HEK293T (cell line): Measurements from ENCODE around the gene LMO2.
"Not testable (repeated sequence)": the region's sequence is repeated elsewhere in the genome, so short reads cannot be mapped to it uniquely, and the experiment has no call there.

Experiments used
- CTCF ChIA-PET: fragments of 350-600 bp; formaldehyde crosslinking; extraction: SDS; loops from one replicate; lab custom pipeline; 2021; ENCODE audit warnings: antibody characterized with exemption, inconsistent platforms; lab: Yijun Ruan, JAX
- POLR2A ChIA-PET: fragments of 350-600 bp; formaldehyde crosslinking; extraction: SDS; loops from one replicate; lab custom pipeline; 2020; ENCODE audit warnings: antibody characterized with exemption, inconsistent platforms; lab: Yijun Ruan, JAX
- DNase-seq: peaks from one replicate; pipeline ENCODE4 v3.0.0; 2012; ENCODE audit warnings: mixed read lengths; ENCODE audit errors: extremely low spot score
- ARNT ChIP-seq: fragments of 450-650 bp; IDR thresholded peaks from 2 replicates; pipeline ENCODE4 v1.6.1; 2017; ENCODE audit warnings: mild to moderate bottlenecking
- BHLHE40 ChIP-seq: fragments of 450-650 bp; IDR thresholded peaks from 2 replicates; pipeline ENCODE4 v1.6.1; 2016; ENCODE audit warnings: mild to moderate bottlenecking, moderate library complexity, borderline replicate concordance
- CTBP1 ChIP-seq: fragments of 450-650 bp; IDR thresholded peaks from 2 replicates; pipeline ENCODE4 v1.6.1; 2016; ENCODE audit warnings: borderline replicate concordance
- ELF4 ChIP-seq: fragments of 450-650 bp; IDR thresholded peaks from 2 replicates; pipeline ENCODE4 v1.6.1; 2017; ENCODE audit warnings: antibody characterized with exemption
- FOXA1 ChIP-seq: fragments of 450-650 bp; IDR thresholded peaks from 2 replicates; pipeline ENCODE4 v1.6.1; 2016; ENCODE audit warnings: mild to moderate bottlenecking
- FOXK2 ChIP-seq: fragments of 450-650 bp; IDR thresholded peaks from 2 replicates; pipeline ENCODE4 v1.6.1; 2016; ENCODE audit warnings: mild to moderate bottlenecking
- FOXM1 ChIP-seq: fragments of 450-650 bp; IDR thresholded peaks from 2 replicates; pipeline ENCODE4 v1.6.1; 2017; ENCODE audit warnings: mild to moderate bottlenecking, borderline replicate concordance
- HDGF ChIP-seq: fragments of 450-650 bp; IDR thresholded peaks from 2 replicates; pipeline ENCODE4 v1.6.1; 2017; ENCODE audit warnings: antibody characterized with exemption, borderline replicate concordance
- L3MBTL2 ChIP-seq: fragments of 450-650 bp; conservative IDR thresholded peaks from 2 replicates; pipeline ENCODE4 v1.6.1; 2016; ENCODE audit warnings: mild to moderate bottlenecking
- LEF1 ChIP-seq: fragments of 450-650 bp; IDR thresholded peaks from 2 replicates; pipeline ENCODE4 v1.6.1; 2017; ENCODE audit warnings: mild to moderate bottlenecking, borderline replicate concordance
- NFRKB ChIP-seq: fragments of 450-650 bp; IDR thresholded peaks from 2 replicates; pipeline ENCODE4 v1.6.1; 2016; ENCODE audit warnings: mild to moderate bottlenecking, moderate library complexity
- PKNOX1 ChIP-seq: fragments of 450-650 bp; IDR thresholded peaks from 2 replicates; pipeline ENCODE4 v1.6.1; 2016
- SP1 ChIP-seq: fragments of 450-650 bp; IDR thresholded peaks from 2 replicates; pipeline ENCODE4 v1.6.1; 2017
- SUZ12 ChIP-seq: fragments of 450-650 bp; IDR thresholded peaks from 2 replicates; pipeline ENCODE4 v1.6.1; 2016; ENCODE audit warnings: mild to moderate bottlenecking
- TARDBP ChIP-seq: fragments of 450-650 bp; IDR thresholded peaks from 2 replicates; pipeline ENCODE4 v1.6.1; 2016
- ZNF384 ChIP-seq: fragments of 450-650 bp; IDR thresholded peaks from 2 replicates; pipeline ENCODE4 v1.6.1; 2016

The LMO2 gene

DNA sequence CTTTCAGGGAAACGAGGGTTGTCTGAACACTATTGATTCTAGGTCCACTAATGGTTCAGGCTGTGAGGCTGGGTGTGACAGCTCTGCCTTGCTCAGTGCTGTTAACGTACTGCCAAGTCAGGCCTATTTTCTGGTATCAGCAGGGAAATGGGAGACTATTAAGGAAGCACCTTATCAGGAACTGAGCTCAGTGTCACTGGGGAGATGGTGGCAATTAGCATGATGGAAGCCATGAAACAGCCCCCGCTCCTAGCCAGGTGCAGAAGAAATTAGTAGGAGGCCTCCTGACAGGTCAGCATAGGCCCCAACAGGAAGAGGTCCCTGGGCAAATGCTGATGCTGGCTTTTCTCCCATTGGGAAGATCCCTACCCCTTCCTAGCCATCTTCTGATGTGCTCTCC is 42.6 kb upstream of the LMO2 start:
- POLR2A ChIA-PET = no interaction called here

GRCh38 chr11:33933602-33934001 is 41.7 kb upstream of the LMO2 start:
- ChIA-PET POLR2A (no interaction called here), CTCF (interaction anchor here (1.0 kb wide), 1 partner anchor 53 kb away, joined by 3 read pairs; no protein-coding TSS in a partner anchor)
- no peak for TF ChIP-seq FOXM1
- no peak for TF ChIP-seq ARNT
- no peak for TF ChIP-seq LEF1
- no peak for TF ChIP-seq FOXK2
- no peak for TF ChIP-seq BHLHE40
- TF ChIP-seq PKNOX1 = no peak
- no peak for DNase-seq

More for the DNA sequence above, 42.6 kb upstream of the LMO2 start:
- TF ChIP-seq ELF4 (no peak), ARNT (no peak), FOXM1 (no peak), CTBP1 (no peak), TARDBP (no peak), NFRKB (no peak), L3MBTL2 (no peak), SP1 (no peak), FOXA1 (no peak), PKNOX1 (no peak), LEF1 (no peak), SUZ12 (no peak), HDGF (no peak), ZNF384 (no peak), FOXK2 (no peak)
- no peak for DNase-seq
- CTCF ChIA-PET = no interaction called here

DNA sequence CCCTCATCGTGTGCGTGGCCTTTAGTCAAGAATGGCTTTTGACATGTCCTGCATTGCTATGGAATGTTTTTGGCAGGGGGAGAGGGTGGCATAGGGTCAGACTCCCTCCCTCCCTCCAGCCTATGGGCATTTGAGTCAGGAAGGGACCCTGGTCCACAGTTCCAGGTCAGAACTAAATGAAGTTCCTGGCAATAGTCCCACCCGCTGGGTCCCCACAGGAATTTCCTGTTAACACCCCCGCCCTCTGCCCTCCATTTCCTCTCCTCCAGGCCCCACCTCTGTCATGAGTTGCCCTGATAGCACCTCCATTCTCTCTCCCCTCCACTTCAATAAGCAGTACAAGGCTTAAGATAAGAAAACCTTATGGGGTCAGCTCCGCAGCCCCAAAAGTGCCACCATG is 40.8 kb upstream of the LMO2 start:
- ChIA-PET POLR2A (no interaction called here), CTCF (no interaction called here)
- no peak for DNase-seq
- TF ChIP-seq ELF4 (no peak), CTBP1 (no peak), FOXK2 (no peak), FOXM1 (no peak), SUZ12 (no peak), ARNT (no peak), NFRKB (no peak), FOXA1 (no peak), ZNF384 (no peak), PKNOX1 (no peak)

DNA sequence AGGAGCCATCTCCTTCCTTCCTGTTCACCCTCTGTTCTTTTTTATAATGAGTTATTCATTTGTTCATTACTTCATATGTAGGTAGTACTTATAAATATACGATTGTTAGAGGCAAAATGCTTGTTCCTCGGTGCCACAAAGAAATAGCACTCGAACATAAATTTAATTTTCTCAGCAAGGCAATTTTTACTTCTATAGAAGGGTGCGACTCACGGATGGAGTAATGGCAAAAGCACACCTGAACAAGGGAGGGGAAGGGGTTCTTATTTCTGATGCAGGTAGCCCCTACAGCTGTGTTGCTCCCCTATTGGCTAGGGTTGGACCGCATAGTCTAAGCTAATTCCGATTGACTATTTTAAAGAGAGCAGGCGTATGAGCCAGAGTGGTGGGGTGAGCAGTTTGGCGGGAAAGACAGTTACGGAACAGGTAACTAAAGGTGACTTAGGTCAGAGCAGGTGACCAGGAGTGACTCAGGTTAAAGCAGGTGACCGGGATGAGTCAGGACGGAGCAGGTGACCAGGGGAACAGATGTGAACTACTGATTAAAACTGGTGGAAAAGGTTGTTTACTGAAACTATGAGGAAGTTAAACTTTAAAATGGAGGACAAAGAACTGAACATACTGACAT is 40.0 kb upstream of the LMO2 start:
- CTCF ChIA-PET, POLR2A ChIA-PET, DNase-seq: not testable (repeated sequence)

DNA sequence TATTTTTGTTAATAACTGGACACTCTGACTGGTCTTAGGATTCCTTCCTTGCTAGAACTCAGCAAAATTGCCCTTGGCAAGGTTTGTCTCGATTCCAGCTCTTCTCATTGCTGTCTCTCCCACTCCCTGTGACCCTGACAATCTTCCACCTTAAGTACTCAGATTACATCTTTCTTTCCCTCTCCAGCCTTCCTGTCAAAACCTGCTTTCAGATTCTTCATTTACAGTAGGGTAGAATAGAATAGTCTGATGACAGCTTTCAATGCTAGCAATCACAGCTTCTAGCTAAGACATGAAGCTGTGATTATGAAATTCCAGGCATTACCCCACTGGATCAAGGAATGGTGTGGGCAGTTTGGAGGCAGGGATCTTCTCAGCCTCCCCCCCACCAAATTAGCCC is 39.2 kb upstream of the LMO2 start:
- DNase-seq = no peak
- POLR2A ChIA-PET = no interaction called here
- TF ChIP-seq ARNT (no peak), TARDBP (no peak), SP1 (no peak), FOXK2 (no peak), FOXM1 (no peak), CTBP1 (no peak), NFRKB (no peak), HDGF (no peak), LEF1 (no peak), BHLHE40 (no peak), L3MBTL2 (no peak)
- CTCF ChIA-PET = interaction anchor here (0.6 kb wide), 2 partner anchors 13 to 27 kb away, joined by 3 read pairs; no protein-coding TSS in a partner anchor

- CTCF ChIA-PET = interaction anchor here (0.6 kb wide), 1 partner anchor 13 kb away, joined by 3 read pairs; no protein-coding TSS in a partner anchor
- TF ChIP-seq NFRKB (no peak), CTBP1 (no peak), LEF1 (no peak), TARDBP (no peak), SP1 (no peak), BHLHE40 (no peak), PKNOX1 (no peak), L3MBTL2 (no peak), HDGF (no peak), SUZ12 (no peak), FOXA1 (no peak), ZNF384 (no peak), ELF4 (no peak)
- POLR2A ChIA-PET = no interaction called here
- DNase-seq = no peak
These were observed 38.6 kb upstream of the LMO2 start for GRCh38 chr11:33930317-33931021.
